GM19043 (cell line): Measurements from ENCODE around the gene SMIM29.

Experiments
- ATAC-seq: cut with Tn5 transposase; IDR thresholded peaks from one replicate; pipeline ENCODE4 v1.9.1; 2021; ENCODE audit warnings: low read depth; ENCODE audit not compliant: unreplicated experiment

The SMIM29 gene

GRCh38 chr6:34200340-34200971, 48.4 kb downstream of the SMIM29 start:
- no peak for ATAC-seq

GRCh38 chr6:34196833-34197195, 52.0 kb downstream of the SMIM29 start:
- ATAC-seq: no peak
